ENCODE data around the gene MYBBP1A. TPM values are rescaled to one million over a fixed set of nuclear protein-coding genes. Genes with fewer than 3 reads are reported as not detected.

The MYBBP1A gene
- total RNA-seq, 1 experiment from 2014 or later, result 130 TPM

- intact Hi-C loops (cut with micrococcal nuclease), result no loop called here
- H2AFZ ChIP-seq (ENCODE audit: low read depth, low read length, poor library complexity, severe bottlenecking), result no peak overlapping the region
- no TSS peak for BruUV-seq (replicated peaks)
- ATAC-seq (no peak), DNase-seq (ENCODE audit: low read depth, low spot score) (no peak)
- no peak overlapping the region for H3K27ac ChIP-seq (ENCODE audit: low read depth, low read length)
- H3K4me1 ChIP-seq (ENCODE audit: control insufficient read depth in 1 of 2, insufficient read depth in 2 of 2, low read length in 2 of 2), result 0 out of 4 replicates have a peak, but pooled peaks cover 0 to 5% of the 10 kb centered on the region in 2 experiments
- H3K4me2 ChIP-seq (ENCODE audit: low read length), result no peak overlapping the region
- H3K27me3 ChIP-seq (ENCODE audit: insufficient read depth, low read length), result no peaks in the 10 kb centered on the region
- no peaks in the 10 kb centered on the region for H3K9me2 ChIP-seq (ENCODE audit: insufficient read depth)
- no peaks in the 10 kb centered on the region for H4K20me1 ChIP-seq (ENCODE audit: insufficient read depth)
- H3K4me3 ChIP-seq (replicated peaks in 1 of 2; ENCODE audit: low read depth in 1 of 2, low read length in 2 of 2), result no peak overlapping the region
- RAD21 ChIA-PET (ENCODE audit: low non-redundant PET in 1 of 2, low total read pairs in 2 of 2, uncharacterized antibody in 2 of 2, unreplicated experiment in 2 of 2), result no interaction called here
- H3K9ac ChIP-seq (ENCODE audit: low read length), result no peak overlapping the region
- POLR2A ChIA-PET, result no interaction called here
- no peaks in the 10 kb centered on the region for H3K79me2 ChIP-seq (ENCODE audit: insufficient read depth, low read length)
- TF ChIP-seq REST (IDR thresholded peaks at IDR 0.05; ENCODE audit: low read depth), result no peak
- TF ChIP-seq TCF7L2 (IDR thresholded peaks at IDR 0.05; ENCODE audit: borderline replicate concordance, extremely low read depth, insufficient read depth, insufficient read length), result no peak
- TF ChIP-seq CTCF (IDR thresholded peaks at IDR 0.05 in 2 of 3, conservative IDR thresholded peaks at IDR 0.05 in 1 of 3; ENCODE audit: borderline replicate concordance in 1 of 3, insufficient read depth in 1 of 3, low read depth in 2 of 3, low read length in 2 of 3), result no peak
- TF ChIP-seq JUND (IDR thresholded peaks at IDR 0.05), result no peak
- no peak for TF ChIP-seq EZH2 (IDR thresholded peaks at IDR 0.05)
- TF ChIP-seq EZH2phosphoT487 (IDR thresholded peaks at IDR 0.05; ENCODE audit: borderline replicate concordance), result no peak
- TF ChIP-seq SP1 (IDR thresholded peaks at IDR 0.05; ENCODE audit: low read depth), result no peak
- TF ChIP-seq ZNF274 (IDR thresholded peaks at IDR 0.05; ENCODE audit: low read depth, low read length), result no peak
- no peak for TF ChIP-seq EGR1 (IDR thresholded peaks at IDR 0.05; ENCODE audit: low read depth)
- TF ChIP-seq ATF3 (IDR thresholded peaks at IDR 0.05), result no peak
- no peak for TF ChIP-seq FOSL1 (IDR thresholded peaks at IDR 0.05; ENCODE audit: low read depth)
- no peak for TF ChIP-seq ZBTB33 (IDR thresholded peaks at IDR 0.05; ENCODE audit: extremely low read depth, insufficient replicate concordance, low read length)
- no peak for TF ChIP-seq CBX3 (IDR thresholded peaks at IDR 0.05; ENCODE audit: low read depth)
- TF ChIP-seq POLR2AphosphoS5 (IDR thresholded peaks at IDR 0.05; ENCODE audit: low read depth, low read length), result no peak
- no peak for TF ChIP-seq YY1 (IDR thresholded peaks at IDR 0.05; ENCODE audit: extremely low read depth, insufficient replicate concordance, low read depth, low read length)
- no peak for TF ChIP-seq SRF (IDR thresholded peaks at IDR 0.05; ENCODE audit: low read depth)
- no peak for TF ChIP-seq CEBPB (IDR thresholded peaks at IDR 0.05; ENCODE audit: low read depth)
- TF ChIP-seq SIN3A (IDR thresholded peaks at IDR 0.05; ENCODE audit: low read depth), result no peak
- no peaks in the 10 kb centered on the region for H3K9me3 ChIP-seq (ENCODE audit: control insufficient read depth in 1 of 2, insufficient read depth in 1 of 2, low read depth in 1 of 2, low read length in 2 of 2)
- CTCF ChIA-PET, result interaction anchor here (1.2 kb wide), 1 partner anchor 44 kb away, joined by 3 read pairs; no protein-coding TSS in a partner anchor
- H3K36me3 ChIP-seq (ENCODE audit: control insufficient read depth in 1 of 2, insufficient read depth in 2 of 2, low read length in 2 of 2), result no peaks in the 10 kb centered on the region
These were observed 32.5 kb downstream of the MYBBP1A start for GRCh38 chr17:4522661-4523060.
